Breast epithelium (tissue), 4 donors: ENCODE measurements around the gene WFDC2. TPM values are rescaled to one million over a fixed set of nuclear protein-coding genes. Genes with fewer than 3 reads are reported as not detected.

Source experiments
- DNase-seq, 2 donors: peaks; one replicate each; pipeline ENCODE4 v3.0.0-alpha.2; 2019; ENCODE audit warnings: low spot score in 2 of 2
- H3K27ac ChIP-seq, 2 donors: fragments of 200-600 bp; sonication (generic) in 1 of 2; one replicate each; pipeline ENCODE4 v1.5.1; 2016 to 2019; ENCODE audit warnings: mild to moderate bottlenecking in 1 of 2
- H3K27me3 ChIP-seq, 2 donors: fragments of 200-600 bp; sonication (generic) in 1 of 2; one replicate each; pipeline versions ENCODE4 v1.5.1 to v1.6.0; 2017 to 2019; ENCODE audit warnings: control low read depth in 1 of 2, mild to moderate bottlenecking in 1 of 2
- H3K36me3 ChIP-seq: fragments of 200-600 bp; one replicate; pipeline ENCODE4 v1.5.1; 2019
- H3K4me1 ChIP-seq, 2 donors: fragments of 200-600 bp; sonication (generic); one replicate each; pipeline ENCODE4 v1.5.1; 2016 to 2019; ENCODE audit warnings: control low read depth in 1 of 2
- H3K4me3 ChIP-seq, 3 donors: fragments of 200-600 bp; sonication (generic); 1 replicate in 2 of 3; 2 replicates in 1 of 3; pipeline ENCODE4 v1.5.1; 2016 to 2019; ENCODE audit warnings: mild to moderate bottlenecking in 3 of 3, moderate library complexity in 2 of 3
- H3K9me3 ChIP-seq, 2 donors: fragments of 200-600 bp; sonication (generic) in 1 of 2; one replicate each; pipeline ENCODE4 v1.5.1; 2016 to 2019; ENCODE audit warnings: control low read depth in 1 of 2
- CTCF ChIP-seq, 3 donors: fragments of 450-650 bp; IDR thresholded peaks; one replicate each; pipeline ENCODE4 v1.5.1; 2016 to 2017; ENCODE audit warnings: antibody characterized with exemption in 3 of 3, mild to moderate bottlenecking in 3 of 3, moderate library complexity in 3 of 3
- POLR2A ChIP-seq: fragments of 450-650 bp; IDR thresholded peaks from one replicate; pipeline ENCODE4 v1.6.1; 2016; ENCODE audit warnings: antibody characterized with exemption, mild to moderate bottlenecking, moderate library complexity
- POLR2AphosphoS5 ChIP-seq, 3 donors: sonication (generic); formaldehyde crosslinking; IDR thresholded peaks; one replicate each; pipeline ENCODE4 v1.6.1; 2017; ENCODE audit warnings: antibody characterized with exemption in 3 of 3
- intact Hi-C: fragments of 100-400 bp; cut with DNase I; formaldehyde crosslinking; loops from one replicate; pipeline ENCODE4 v1.15.1; 2023; ENCODE audit warnings: low total_unique reads
- total RNA-seq, 3 donors: library from RNA; depleted of rRNA; stranded (reverse); fragments of >200 nt; gene quantifications; one replicate each; pipeline ENCODE4 v1.1.0, GENCODE V29; 2016

The WFDC2 gene
- total RNA-seq, 3 donors from 2014 or later = 43.9 to 106 TPM; not detected in 1

DNA sequence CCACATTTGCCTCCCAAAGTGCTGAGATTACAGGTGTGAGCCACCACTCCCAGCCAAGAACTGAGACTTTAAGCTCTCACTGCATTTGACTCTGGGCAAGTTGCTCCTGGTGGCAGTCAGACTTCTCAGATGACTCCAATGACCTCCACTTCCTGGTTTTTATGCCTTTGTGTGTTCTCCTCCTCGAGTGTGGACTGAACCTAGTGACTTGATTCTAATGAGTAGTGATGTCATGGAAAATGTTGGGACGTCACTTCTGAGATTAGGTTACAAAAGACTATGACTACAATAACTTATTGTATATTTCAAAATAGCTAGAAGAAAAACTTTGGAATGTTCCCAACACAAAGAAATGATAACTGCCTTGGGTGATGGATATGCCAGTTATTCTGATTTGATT is 33.9 kb downstream of the WFDC2 start:
- Histone ChIP-seq H3K4me3 (no peak overlapping the region), H3K27ac (no peak overlapping the region), H3K27me3 (peaks cover 0 to 5% of the 10 kb centered on the region in 2 donors), H3K4me1 (no peaks in the 10 kb centered on the region), H3K36me3 (no peaks in the 10 kb centered on the region), H3K9me3 (no peaks in the 10 kb centered on the region)
- TF ChIP-seq POLR2A (no peak), POLR2AphosphoS5 (IDR thresholded peaks at IDR 0.05) (no peak), CTCF (IDR thresholded peaks at IDR 0.05) (no peak)
- DNase-seq = no peak
- intact Hi-C loops = no loop called here

DNA sequence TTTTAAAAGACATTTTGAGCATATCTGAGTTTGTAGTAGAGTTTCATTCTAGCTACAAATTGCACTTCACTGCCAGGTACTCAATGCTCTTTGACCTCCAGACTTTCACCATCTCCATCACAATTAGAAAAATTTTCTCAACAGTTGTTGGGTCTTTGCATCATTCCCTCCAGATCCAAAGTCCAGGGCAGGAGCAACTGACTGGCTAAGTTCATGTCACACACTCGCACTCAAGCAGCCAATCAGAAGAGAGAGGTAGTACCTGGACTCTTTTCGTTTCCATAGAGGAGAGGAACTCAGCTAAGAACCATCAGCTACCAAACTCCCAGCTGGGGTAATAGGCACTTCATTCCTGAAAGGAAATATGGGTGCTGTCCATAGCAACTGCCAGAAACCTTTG is 36.8 kb downstream of the WFDC2 start:
- no peaks in the 10 kb centered on the region for H3K4me1 ChIP-seq
- H3K27me3 ChIP-seq = peaks cover 0 to 5% of the 10 kb centered on the region in 2 donors
- no peak for TF ChIP-seq POLR2A
- no peak for TF ChIP-seq POLR2AphosphoS5 (IDR thresholded peaks at IDR 0.05)
- no peak for TF ChIP-seq CTCF (IDR thresholded peaks at IDR 0.05)
- intact Hi-C loops = no loop called here
- H3K9me3 ChIP-seq = no peaks in the 10 kb centered on the region
- H3K27ac ChIP-seq = no peak overlapping the region
- no peak for DNase-seq
- no peaks in the 10 kb centered on the region for H3K36me3 ChIP-seq
- H3K4me3 ChIP-seq = no peak overlapping the region

GRCh38 chr20:45507011-45507820 is 37.7 kb downstream of the WFDC2 start:
- Histone ChIP-seq H3K9me3 (no peaks in the 10 kb centered on the region), H3K27me3 (peaks cover 0 to 5% of the 10 kb centered on the region in 2 donors), H3K4me1 (no peaks in the 10 kb centered on the region), H3K27ac (no peak overlapping the region), H3K4me3 (no peak overlapping the region), H3K36me3 (no peaks in the 10 kb centered on the region)
- DNase-seq = no peak
- no peak for TF ChIP-seq POLR2A
- no peak for TF ChIP-seq POLR2AphosphoS5 (IDR thresholded peaks at IDR 0.05)
- TF ChIP-seq CTCF (IDR thresholded peaks at IDR 0.05) = no peak
- intact Hi-C loops = no loop called here

DNA sequence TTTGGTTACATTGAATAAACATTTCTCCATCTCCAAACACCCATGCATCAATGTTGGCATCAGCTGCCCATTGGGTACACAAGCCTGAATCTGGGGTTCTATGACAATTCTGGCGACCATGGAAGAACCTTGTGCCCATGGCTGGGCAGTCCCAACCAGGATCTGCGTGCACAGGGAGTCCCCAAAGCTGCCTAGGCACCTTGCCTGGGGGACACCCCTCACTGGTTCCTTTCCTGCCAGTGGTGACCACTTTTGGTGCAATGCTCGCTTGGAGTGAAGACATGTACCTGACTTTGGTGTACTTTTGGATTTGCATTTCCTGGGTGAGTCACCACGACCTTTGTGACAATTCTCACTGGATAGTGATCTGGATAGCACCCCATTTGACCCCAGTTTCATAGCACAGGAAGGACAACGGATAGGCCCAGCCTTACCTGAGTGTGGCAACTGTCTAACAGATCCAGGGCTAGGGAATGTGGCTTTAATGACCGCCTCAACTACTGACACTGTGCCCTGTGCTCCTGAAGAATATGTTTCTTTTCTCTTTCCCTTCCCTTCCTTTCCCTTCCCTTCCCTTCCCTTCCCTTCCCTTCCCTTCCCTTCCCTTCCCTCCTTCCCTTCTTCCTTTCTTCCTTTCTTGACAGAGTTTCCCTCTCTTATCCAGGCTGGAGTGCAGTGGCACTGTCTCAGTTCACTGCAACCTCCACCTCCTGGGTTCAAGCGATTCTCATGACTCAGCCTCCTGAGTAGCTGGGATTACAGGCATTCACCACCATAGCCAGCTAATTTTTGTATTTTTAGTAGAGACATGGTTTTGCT is 38.7 kb downstream of the WFDC2 start:
- H3K36me3 ChIP-seq = no peaks in the 10 kb centered on the region
- no peak overlapping the region for H3K27ac ChIP-seq
- no peak for TF ChIP-seq POLR2AphosphoS5 (IDR thresholded peaks at IDR 0.05)
- TF ChIP-seq CTCF (IDR thresholded peaks at IDR 0.05) = no peak
- no peak for TF ChIP-seq POLR2A
- no peak overlapping the region for H3K4me3 ChIP-seq
- no peaks in the 10 kb centered on the region for H3K9me3 ChIP-seq
- no peaks in the 10 kb centered on the region for H3K4me1 ChIP-seq
- intact Hi-C loops = no loop called here
- no peak for DNase-seq
- H3K27me3 ChIP-seq = peaks cover 0 to 5% of the 10 kb centered on the region in 2 donors

GRCh38 chr20:45509091-45509490 is 39.5 kb downstream of the WFDC2 start:
- Histone ChIP-seq H3K4me1 (no peaks in the 10 kb centered on the region), H3K9me3 (no peaks in the 10 kb centered on the region), H3K36me3 (no peaks in the 10 kb centered on the region), H3K27me3 (peaks cover 0 to 4% of the 10 kb centered on the region in 2 donors), H3K27ac (no peak overlapping the region), H3K4me3 (no peak overlapping the region)
- intact Hi-C loops = no loop called here
- no peak for DNase-seq
- TF ChIP-seq CTCF (IDR thresholded peaks at IDR 0.05) (no peak), POLR2AphosphoS5 (IDR thresholded peaks at IDR 0.05) (no peak)
